ENCODE data around the gene CFAP46.
"Not testable (repeated sequence)": the region's sequence is repeated elsewhere in the genome, so short reads cannot be mapped to it uniquely, and the experiment has no call there.

The CFAP46 gene

DNA sequence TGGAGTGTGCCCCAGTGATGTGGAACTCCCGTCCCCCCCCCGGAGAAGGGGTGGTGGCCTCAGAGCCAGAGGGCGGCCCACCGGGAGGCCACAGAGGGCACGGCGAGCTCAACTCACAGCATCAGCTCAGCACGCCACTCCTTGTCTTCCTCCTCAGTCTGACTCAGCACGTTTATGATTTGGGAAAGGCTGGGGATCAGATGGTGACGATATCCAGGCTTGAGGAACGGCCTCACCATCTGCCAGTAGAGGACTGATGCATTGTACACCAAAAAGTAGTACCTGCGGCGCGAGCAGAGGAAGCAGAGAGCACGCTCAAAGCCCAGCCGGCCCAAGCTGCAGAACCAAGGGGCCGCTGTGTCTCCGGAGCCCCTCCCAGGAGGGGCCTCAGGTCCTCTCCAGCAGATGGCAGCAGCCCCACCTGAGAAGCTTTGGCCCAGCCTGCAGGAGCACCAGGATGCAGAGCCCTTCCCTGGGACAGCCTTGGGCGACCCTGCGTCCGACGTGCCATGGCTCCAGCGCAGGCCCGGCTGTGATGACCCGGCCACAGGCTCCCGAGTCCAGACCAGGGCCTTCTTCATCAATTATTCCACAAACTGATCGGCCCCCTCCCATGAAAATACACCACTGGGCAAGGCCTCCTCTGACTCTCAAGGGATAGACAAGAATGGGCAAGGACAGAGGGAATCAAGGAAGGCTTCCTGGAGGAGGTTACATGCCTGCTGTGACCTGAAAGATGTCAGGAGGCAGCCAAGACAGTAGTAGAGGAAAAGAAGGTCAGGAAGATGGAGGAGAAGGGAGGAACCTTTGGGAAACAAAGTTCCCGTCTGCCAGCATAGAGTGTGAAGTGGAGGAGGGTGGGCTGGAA lies 3.7 kb downstream of the CFAP46 start:
- DNase-seq (ENCODE audit: low read depth) = no peak
- TF ChIP-seq, protein P1, sequence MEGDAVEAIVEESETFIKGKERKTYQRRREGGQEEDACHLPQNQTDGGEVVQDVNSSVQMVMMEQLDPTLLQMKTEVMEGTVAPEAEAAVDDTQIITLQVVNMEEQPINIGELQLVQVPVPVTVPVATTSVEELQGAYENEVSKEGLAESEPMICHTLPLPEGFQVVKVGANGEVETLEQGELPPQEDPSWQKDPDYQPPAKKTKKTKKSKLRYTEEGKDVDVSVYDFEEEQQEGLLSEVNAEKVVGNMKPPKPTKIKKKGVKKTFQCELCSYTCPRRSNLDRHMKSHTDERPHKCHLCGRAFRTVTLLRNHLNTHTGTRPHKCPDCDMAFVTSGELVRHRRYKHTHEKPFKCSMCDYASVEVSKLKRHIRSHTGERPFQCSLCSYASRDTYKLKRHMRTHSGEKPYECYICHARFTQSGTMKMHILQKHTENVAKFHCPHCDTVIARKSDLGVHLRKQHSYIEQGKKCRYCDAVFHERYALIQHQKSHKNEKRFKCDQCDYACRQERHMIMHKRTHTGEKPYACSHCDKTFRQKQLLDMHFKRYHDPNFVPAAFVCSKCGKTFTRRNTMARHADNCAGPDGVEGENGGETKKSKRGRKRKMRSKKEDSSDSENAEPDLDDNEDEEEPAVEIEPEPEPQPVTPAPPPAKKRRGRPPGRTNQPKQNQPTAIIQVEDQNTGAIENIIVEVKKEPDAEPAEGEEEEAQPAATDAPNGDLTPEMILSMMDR (IDR thresholded peaks at IDR 0.05; ENCODE audit: control insufficient read depth, extremely low read depth, insufficient read depth) = peak; percentile 27
- H3K4me3 ChIP-seq (ENCODE audit: low read depth, low read length) = no peak overlapping the region

- TF ChIP-seq, protein P1 (IDR thresholded peaks at IDR 0.05; ENCODE audit: control insufficient read depth, extremely low read depth, insufficient read depth) = no peak
- H3K4me3 ChIP-seq (ENCODE audit: low read depth, low read length) = no peak overlapping the region
- no peak for DNase-seq (ENCODE audit: low read depth)
Measured at GRCh38 chr10:132937861-132938260, 4.5 kb downstream of the CFAP46 start.

DNA sequence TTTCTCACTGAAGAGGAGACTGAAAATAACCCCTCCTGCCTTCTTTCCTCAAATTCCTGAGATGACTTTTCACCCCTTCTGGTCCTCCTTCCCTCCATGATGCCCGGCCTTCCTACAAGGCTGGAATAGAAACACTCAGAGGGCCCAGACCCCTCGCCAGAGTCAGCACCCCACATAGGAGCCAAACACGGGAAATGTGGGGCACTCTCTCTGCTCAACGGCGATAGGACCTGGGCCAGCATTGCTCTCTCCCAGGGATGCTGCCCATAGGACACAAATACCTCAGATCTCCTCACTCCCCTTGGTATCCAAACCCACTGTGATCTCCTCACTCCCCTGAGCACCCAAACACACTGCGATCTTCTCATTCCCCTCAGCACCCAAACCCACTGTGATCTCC lies 7.4 kb downstream of the CFAP46 start:
- DNase-seq (ENCODE audit: low read depth) = no peak
- no peak overlapping the region for H3K4me3 ChIP-seq (ENCODE audit: low read depth, low read length)
- TF ChIP-seq, protein P1 (IDR thresholded peaks at IDR 0.05; ENCODE audit: control insufficient read depth, extremely low read depth, insufficient read depth) = no peak

GRCh38 chr10:132933308-132934042 lies 8.9 kb downstream of the CFAP46 start:
- no peak for DNase-seq (ENCODE audit: low read depth)
- TF ChIP-seq, protein P1 (IDR thresholded peaks at IDR 0.05; ENCODE audit: control insufficient read depth, extremely low read depth, insufficient read depth) = no peak
- no peak overlapping the region for H3K4me3 ChIP-seq (ENCODE audit: low read depth, low read length)

DNA sequence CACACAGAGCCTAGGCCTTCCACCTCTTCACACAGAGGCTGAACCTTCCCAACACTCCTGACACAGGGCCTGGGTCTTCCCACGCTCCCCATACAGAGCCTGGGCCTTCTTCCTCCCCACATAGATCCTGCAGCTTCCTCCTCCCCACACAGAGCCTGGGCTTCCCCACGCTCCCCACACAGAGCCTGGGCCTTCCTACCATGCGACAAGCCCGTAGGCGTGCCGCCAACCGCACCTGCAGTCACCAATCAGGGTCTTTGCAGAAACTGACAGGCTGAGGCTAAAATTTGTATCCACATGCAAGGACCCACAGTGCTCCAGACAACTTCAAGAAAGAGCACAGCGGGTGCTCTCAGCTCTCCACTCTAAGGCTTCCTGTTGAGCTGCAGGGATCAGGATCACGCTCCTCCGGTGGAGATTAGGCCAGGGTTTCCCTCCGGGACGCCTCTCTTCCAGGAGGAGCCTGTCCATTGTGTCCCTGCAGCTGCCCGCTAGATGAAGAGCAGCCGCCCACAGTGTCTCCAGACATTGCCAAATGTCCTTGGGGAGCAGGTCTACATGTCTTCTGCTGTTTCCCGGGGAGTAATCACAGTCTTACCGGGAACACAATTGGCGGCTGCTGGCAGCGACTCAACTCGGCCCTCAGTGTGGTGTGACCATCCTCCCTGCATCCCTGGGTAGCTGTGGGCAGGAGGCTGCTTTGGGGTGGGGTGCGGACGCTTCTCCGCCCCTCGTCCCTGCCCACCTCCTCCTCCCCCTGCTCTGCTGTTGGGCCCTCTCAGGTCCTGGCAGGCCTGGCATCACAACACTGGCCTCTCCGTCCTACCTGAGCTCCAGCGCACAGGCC lies 9.7 kb downstream of the CFAP46 start:
- H3K4me3 ChIP-seq (ENCODE audit: low read depth, low read length) = no peak overlapping the region
- DNase-seq (ENCODE audit: low read depth) = no peak
- TF ChIP-seq, protein P1 (IDR thresholded peaks at IDR 0.05; ENCODE audit: control insufficient read depth, extremely low read depth, insufficient read depth) = no peak

- not testable (repeated sequence) for DNase-seq (ENCODE audit: low read depth); H3K4me3 ChIP-seq (ENCODE audit: low read depth, low read length)
Measured at GRCh38 chr10:132931258-132932250, 10.8 kb downstream of the CFAP46 start.

GRCh38 chr10:132930701-132931100 lies 11.7 kb downstream of the CFAP46 start:
- not testable (repeated sequence) for DNase-seq (ENCODE audit: low read depth); H3K4me3 ChIP-seq (ENCODE audit: low read depth, low read length)

Measured in LNCaP clone FGC (cell line).